PFSK-1 (cell line): ENCODE measurements around the gene C1orf94.

Source experiments
- FOXP2 ChIP-seq: optimal IDR thresholded peaks from 2 replicates; pipeline ENCODE3; 2011; ENCODE audit warnings: borderline replicate concordance, control low read depth, inconsistent platforms; ENCODE audit not compliant: insufficient read depth; ENCODE audit errors: extremely low read length, extremely low read depth
- POLR2AphosphoS5 ChIP-seq: IDR thresholded peaks from 2 replicates; pipeline ENCODE4 v1.6.1; 2012; ENCODE audit warnings: low read depth, mild to moderate bottlenecking, control low read depth, low read length, moderate library complexity
- REST ChIP-seq, 2 experiments: IDR thresholded peaks; 2 replicates each; pipeline versions ENCODE4 v1.6.1 to v1.8.0; 2011 to 2012; ENCODE audit warnings: low read depth in 2 of 2, low read length in 2 of 2, control low read depth in 1 of 2, inconsistent platforms in 1 of 2, mild to moderate bottlenecking in 1 of 2, moderate library complexity in 1 of 2; ENCODE audit not compliant: insufficient read depth in 1 of 2
- SIN3A ChIP-seq: IDR thresholded peaks from 2 replicates; pipeline ENCODE4 v1.6.1; 2012; ENCODE audit warnings: mild to moderate bottlenecking, low read length, moderate library complexity, borderline replicate concordance; ENCODE audit not compliant: insufficient read depth
- TAF1 ChIP-seq: IDR thresholded peaks from 2 replicates; pipeline ENCODE4 v1.6.1; 2012; ENCODE audit warnings: low read length, control low read depth, borderline replicate concordance; ENCODE audit not compliant: insufficient read depth

The C1orf94 gene

GRCh38 chr1:34188985-34189384 is 12.3 kb downstream of the C1orf94 start:
- no peak for TF ChIP-seq POLR2AphosphoS5
- no peak for TF ChIP-seq REST (IDR thresholded peaks at IDR 0.05; ENCODE audit: insufficient read depth in 1 of 2, low read depth in 2 of 2, low read length in 2 of 2)
- no peak for TF ChIP-seq SIN3A
- no peak for TF ChIP-seq FOXP2
- TF ChIP-seq TAF1, result no peak

- TF ChIP-seq TAF1 (no peak), REST (IDR thresholded peaks at IDR 0.05; ENCODE audit: insufficient read depth in 1 of 2, low read depth in 2 of 2, low read length in 2 of 2) (no peak), SIN3A (no peak), FOXP2 (no peak), POLR2AphosphoS5 (no peak)
Observed at GRCh38 chr1:34190692-34191091, 14.0 kb downstream of the C1orf94 start.

GRCh38 chr1:34192621-34193020 is 15.9 kb downstream of the C1orf94 start:
- TF ChIP-seq SIN3A, result no peak
- no peak for TF ChIP-seq TAF1
- TF ChIP-seq POLR2AphosphoS5, result no peak
- TF ChIP-seq FOXP2, result no peak

- TF ChIP-seq SIN3A (no peak), POLR2AphosphoS5 (no peak), TAF1 (no peak), FOXP2 (no peak)
Observed at GRCh38 chr1:34199927-34200326, 23.2 kb downstream of the C1orf94 start.

GRCh38 chr1:34212673-34213072 is 36.0 kb downstream of the C1orf94 start:
- TF ChIP-seq REST (IDR thresholded peaks at IDR 0.05; ENCODE audit: insufficient read depth in 1 of 2, low read depth in 2 of 2, low read length in 2 of 2) (no peak), SIN3A (no peak), FOXP2 (no peak), TAF1 (no peak), POLR2AphosphoS5 (no peak)

- no peak for TF ChIP-seq SIN3A
- no peak for TF ChIP-seq TAF1
- TF ChIP-seq POLR2AphosphoS5, result no peak
- no peak for TF ChIP-seq REST (IDR thresholded peaks at IDR 0.05; ENCODE audit: insufficient read depth in 1 of 2, low read depth in 2 of 2, low read length in 2 of 2)
- TF ChIP-seq FOXP2, result no peak
Observed at GRCh38 chr1:34213956-34214355, 37.2 kb downstream of the C1orf94 start.
